ENCODE data around the gene CLSTN2. TPM values are rescaled to one million over a fixed set of nuclear protein-coding genes. Genes with fewer than 3 reads are reported as not detected.

The CLSTN2 gene
- total and polyA plus RNA-seq, 12 donors: 0.67 to 17.8 (median 5.3) TPM

- no peak for DNase-seq
- Histone ChIP-seq H3K27ac (no peak overlapping the region), H3K36me3 (replicated peaks in 1 of 2) (no peaks in the 10 kb centered on the region), H3K4me3 (no peak overlapping the region), H3K27me3 (no peaks in the 10 kb centered on the region), H3K4me1 (replicated peaks in 1 of 2) (no peaks in the 10 kb centered on the region), H3K9me3 (replicated peaks in 1 of 3) (no peaks in the 10 kb centered on the region)
- TF ChIP-seq POLR2A (IDR thresholded peaks at IDR 0.05) (no peak), CTCF (IDR thresholded peaks at IDR 0.05) (no peak)
- 47 to 69% (median 55%) methylated on average over 2 of the region's 2 CpGs for WGBS, 4 donors
- intact Hi-C loops (cut with DNase I): no loop called here
These were observed 75.4 kb downstream of the CLSTN2 start for GRCh38 chr3:140010391-140010790.

DNA sequence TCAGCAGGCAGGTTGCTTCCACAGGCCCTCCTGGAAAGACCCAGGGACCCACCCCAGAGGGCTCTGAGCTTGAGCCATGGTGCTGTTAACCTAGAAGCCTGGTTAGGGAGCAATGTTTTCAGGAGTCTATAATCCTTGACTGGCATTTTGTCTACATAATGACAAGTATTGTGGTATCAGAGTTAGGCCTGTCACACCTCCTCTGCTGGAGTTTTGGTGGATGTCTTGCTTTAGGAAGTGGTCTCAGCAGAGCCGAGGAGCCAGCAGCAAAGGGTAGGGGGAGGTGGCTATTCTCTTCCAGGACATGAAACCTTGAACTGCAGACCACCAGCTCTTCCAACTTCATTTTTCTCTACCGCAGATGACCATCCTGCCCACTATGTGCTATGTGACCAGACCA is 76.1 kb downstream of the CLSTN2 start:
- Histone ChIP-seq H3K9me3 (replicated peaks in 1 of 3) (no peaks in the 10 kb centered on the region), H3K4me1 (replicated peaks in 1 of 2) (no peaks in the 10 kb centered on the region), H3K4me3 (no peak overlapping the region), H3K36me3 (replicated peaks in 1 of 2) (no peaks in the 10 kb centered on the region), H3K27me3 (no peaks in the 10 kb centered on the region), H3K27ac (no peak overlapping the region)
- DNase-seq: no peak
- WGBS, 4 donors: 87 to 97% (median 93%) methylated on average over 2 of the region's 2 CpGs
- TF ChIP-seq POLR2A (IDR thresholded peaks at IDR 0.05) (no peak), CTCF (IDR thresholded peaks at IDR 0.05) (no peak)
- intact Hi-C loops (cut with DNase I): no loop called here

- Histone ChIP-seq H3K4me3 (no peak overlapping the region), H3K4me1 (replicated peaks in 1 of 2) (no peaks in the 10 kb centered on the region), H3K9me3 (replicated peaks in 1 of 3) (no peaks in the 10 kb centered on the region), H3K27ac (no peak overlapping the region), H3K27me3 (no peaks in the 10 kb centered on the region), H3K36me3 (replicated peaks in 1 of 2) (no peaks in the 10 kb centered on the region)
- intact Hi-C loops (cut with DNase I): no loop called here
- DNase-seq: no peak
- 86 to 91% (median 88%) methylated on average over 5 of the region's 5 CpGs for WGBS, 4 donors
- TF ChIP-seq POLR2A (IDR thresholded peaks at IDR 0.05) (no peak), CTCF (IDR thresholded peaks at IDR 0.05) (no peak)
These were observed 76.8 kb downstream of the CLSTN2 start for GRCh38 chr3:140011611-140012277.

GRCh38 chr3:140013220-140013619 is 78.2 kb downstream of the CLSTN2 start:
- WGBS, 4 donors: 80 to 94% (median 87%) methylated on average over 5 of the region's 5 CpGs
- Histone ChIP-seq H3K27me3 (no peaks in the 10 kb centered on the region), H3K9me3 (replicated peaks in 1 of 3) (no peaks in the 10 kb centered on the region), H3K4me1 (replicated peaks in 1 of 2) (no peaks in the 10 kb centered on the region), H3K27ac (no peak overlapping the region), H3K4me3 (no peak overlapping the region), H3K36me3 (replicated peaks in 1 of 2) (no peaks in the 10 kb centered on the region)
- DNase-seq: no peak
- intact Hi-C loops (cut with DNase I): no loop called here
- TF ChIP-seq CTCF (IDR thresholded peaks at IDR 0.05) (no peak), POLR2A (IDR thresholded peaks at IDR 0.05) (no peak)
